ENCODE results near the gene VIPR2. TPM values are rescaled to one million over a fixed set of nuclear protein-coding genes. Genes with fewer than 3 reads are reported as not detected.

The VIPR2 gene
- total and polyA plus RNA-seq, 2 experiments from 2014 or later, result 1.3 to 2.7 TPM

DNA sequence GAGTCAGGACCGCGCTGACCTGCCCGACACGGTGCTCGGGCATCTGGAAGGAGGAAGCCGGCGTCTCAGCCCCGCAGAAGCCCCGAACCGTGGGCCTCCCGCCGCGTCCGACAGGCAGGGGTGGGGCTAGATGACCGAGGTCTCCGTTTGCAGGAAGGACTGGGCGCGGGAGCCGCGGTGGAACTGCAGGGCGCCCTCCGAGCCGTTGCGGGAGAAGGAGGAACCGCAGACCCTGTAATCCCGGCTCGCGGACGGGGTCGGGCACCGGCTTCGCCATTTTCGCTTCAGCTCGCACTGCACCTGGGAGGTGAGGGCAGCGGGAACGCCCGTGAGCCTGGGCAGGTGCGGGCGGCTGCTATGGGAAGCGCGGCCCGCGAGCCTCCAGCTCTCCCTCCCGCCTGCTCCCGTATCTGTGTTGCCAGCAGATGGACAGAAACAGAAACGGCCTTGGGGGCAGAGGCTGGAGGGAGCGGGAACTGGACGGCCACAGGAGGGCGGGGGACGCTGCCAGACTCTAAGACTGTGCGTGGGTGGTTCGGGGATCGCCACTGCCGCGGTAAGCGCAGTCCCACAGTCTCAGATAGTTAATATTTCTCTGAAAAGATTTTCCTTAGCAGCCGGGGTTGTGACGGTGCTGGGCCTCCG, 114.1 kb downstream of the VIPR2 start:
- Mint-ChIP-seq H3K9me3 (peaks cover 67% of the 10 kb centered on the region), H3K4me1 (peaks cover 13% of the 10 kb centered on the region), H3K4me3 (peak overlapping the region; percentile 75), H3K27ac (no peak overlapping the region), H3K27me3 (ENCODE audit: insufficient read depth, low read depth, poor library complexity) (peaks cover 8% of the 10 kb centered on the region), H3K36me3 (ENCODE audit: low read depth) (peaks cover 5% of the 10 kb centered on the region; the same call in 2 of the 3 replicates)
- no peaks in the 10 kb centered on the region for H3F3A ChIP-seq (replicated peaks; ENCODE audit: low read depth)
- no peaks in the 10 kb centered on the region for H3K79me2 ChIP-seq (replicated peaks; ENCODE audit: insufficient read depth)
- H3K4me1 ChIP-seq (ENCODE audit: insufficient read depth), result peaks cover 4% of the 10 kb centered on the region; the same call in 1 of the 2 replicates
- peak overlapping the region; percentile 76 for H3K4me3 ChIP-seq
- H2AFZ ChIP-seq, result peak overlapping the region; percentile 98
- TF ChIP-seq, protein P1, sequence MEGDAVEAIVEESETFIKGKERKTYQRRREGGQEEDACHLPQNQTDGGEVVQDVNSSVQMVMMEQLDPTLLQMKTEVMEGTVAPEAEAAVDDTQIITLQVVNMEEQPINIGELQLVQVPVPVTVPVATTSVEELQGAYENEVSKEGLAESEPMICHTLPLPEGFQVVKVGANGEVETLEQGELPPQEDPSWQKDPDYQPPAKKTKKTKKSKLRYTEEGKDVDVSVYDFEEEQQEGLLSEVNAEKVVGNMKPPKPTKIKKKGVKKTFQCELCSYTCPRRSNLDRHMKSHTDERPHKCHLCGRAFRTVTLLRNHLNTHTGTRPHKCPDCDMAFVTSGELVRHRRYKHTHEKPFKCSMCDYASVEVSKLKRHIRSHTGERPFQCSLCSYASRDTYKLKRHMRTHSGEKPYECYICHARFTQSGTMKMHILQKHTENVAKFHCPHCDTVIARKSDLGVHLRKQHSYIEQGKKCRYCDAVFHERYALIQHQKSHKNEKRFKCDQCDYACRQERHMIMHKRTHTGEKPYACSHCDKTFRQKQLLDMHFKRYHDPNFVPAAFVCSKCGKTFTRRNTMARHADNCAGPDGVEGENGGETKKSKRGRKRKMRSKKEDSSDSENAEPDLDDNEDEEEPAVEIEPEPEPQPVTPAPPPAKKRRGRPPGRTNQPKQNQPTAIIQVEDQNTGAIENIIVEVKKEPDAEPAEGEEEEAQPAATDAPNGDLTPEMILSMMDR (conservative IDR thresholded peaks at IDR 0.05; ENCODE audit: low read depth in 2 of 2), result peak; percentile 34 to 35
- no peak for TF ChIP-seq JUNB (IDR thresholded peaks at IDR 0.05; ENCODE audit: unreplicated experiment)
- 0 out of 2 replicates have a peak, but pooled peaks have one; percentile 3 for TF ChIP-seq CREB1 (CRISPR knock-in tag; IDR thresholded peaks at IDR 0.05; ENCODE audit: low read depth)
- TF ChIP-seq, protein P2, sequence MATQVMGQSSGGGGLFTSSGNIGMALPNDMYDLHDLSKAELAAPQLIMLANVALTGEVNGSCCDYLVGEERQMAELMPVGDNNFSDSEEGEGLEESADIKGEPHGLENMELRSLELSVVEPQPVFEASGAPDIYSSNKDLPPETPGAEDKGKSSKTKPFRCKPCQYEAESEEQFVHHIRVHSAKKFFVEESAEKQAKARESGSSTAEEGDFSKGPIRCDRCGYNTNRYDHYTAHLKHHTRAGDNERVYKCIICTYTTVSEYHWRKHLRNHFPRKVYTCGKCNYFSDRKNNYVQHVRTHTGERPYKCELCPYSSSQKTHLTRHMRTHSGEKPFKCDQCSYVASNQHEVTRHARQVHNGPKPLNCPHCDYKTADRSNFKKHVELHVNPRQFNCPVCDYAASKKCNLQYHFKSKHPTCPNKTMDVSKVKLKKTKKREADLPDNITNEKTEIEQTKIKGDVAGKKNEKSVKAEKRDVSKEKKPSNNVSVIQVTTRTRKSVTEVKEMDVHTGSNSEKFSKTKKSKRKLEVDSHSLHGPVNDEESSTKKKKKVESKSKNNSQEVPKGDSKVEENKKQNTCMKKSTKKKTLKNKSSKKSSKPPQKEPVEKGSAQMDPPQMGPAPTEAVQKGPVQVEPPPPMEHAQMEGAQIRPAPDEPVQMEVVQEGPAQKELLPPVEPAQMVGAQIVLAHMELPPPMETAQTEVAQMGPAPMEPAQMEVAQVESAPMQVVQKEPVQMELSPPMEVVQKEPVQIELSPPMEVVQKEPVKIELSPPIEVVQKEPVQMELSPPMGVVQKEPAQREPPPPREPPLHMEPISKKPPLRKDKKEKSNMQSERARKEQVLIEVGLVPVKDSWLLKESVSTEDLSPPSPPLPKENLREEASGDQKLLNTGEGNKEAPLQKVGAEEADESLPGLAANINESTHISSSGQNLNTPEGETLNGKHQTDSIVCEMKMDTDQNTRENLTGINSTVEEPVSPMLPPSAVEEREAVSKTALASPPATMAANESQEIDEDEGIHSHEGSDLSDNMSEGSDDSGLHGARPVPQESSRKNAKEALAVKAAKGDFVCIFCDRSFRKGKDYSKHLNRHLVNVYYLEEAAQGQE (IDR thresholded peaks at IDR 0.05; ENCODE audit: unreplicated experiment), result no peak
- no peak for TF ChIP-seq STAT1 (IDR thresholded peaks at IDR 0.05; ENCODE audit: unreplicated experiment)
- no peaks in the 10 kb centered on the region for H3K9me2 ChIP-seq (ENCODE audit: insufficient read depth)
- ATAC-seq, result peak; percentile 79
- H4K20me1 ChIP-seq (replicated peaks; ENCODE audit: insufficient read depth), result no peaks in the 10 kb centered on the region
- DNase-seq (ENCODE audit: low spot score), result peak; percentile 90
- H3K27ac ChIP-seq (ENCODE audit: low read depth), result no peak overlapping the region
- peak overlapping the region; percentile 90 for H3K4me2 ChIP-seq
- H3K27me3 ChIP-seq (ENCODE audit: insufficient read depth), result no peaks in the 10 kb centered on the region
- H3K36me3 ChIP-seq (ENCODE audit: insufficient read depth), result no peaks in the 10 kb centered on the region

DNA sequence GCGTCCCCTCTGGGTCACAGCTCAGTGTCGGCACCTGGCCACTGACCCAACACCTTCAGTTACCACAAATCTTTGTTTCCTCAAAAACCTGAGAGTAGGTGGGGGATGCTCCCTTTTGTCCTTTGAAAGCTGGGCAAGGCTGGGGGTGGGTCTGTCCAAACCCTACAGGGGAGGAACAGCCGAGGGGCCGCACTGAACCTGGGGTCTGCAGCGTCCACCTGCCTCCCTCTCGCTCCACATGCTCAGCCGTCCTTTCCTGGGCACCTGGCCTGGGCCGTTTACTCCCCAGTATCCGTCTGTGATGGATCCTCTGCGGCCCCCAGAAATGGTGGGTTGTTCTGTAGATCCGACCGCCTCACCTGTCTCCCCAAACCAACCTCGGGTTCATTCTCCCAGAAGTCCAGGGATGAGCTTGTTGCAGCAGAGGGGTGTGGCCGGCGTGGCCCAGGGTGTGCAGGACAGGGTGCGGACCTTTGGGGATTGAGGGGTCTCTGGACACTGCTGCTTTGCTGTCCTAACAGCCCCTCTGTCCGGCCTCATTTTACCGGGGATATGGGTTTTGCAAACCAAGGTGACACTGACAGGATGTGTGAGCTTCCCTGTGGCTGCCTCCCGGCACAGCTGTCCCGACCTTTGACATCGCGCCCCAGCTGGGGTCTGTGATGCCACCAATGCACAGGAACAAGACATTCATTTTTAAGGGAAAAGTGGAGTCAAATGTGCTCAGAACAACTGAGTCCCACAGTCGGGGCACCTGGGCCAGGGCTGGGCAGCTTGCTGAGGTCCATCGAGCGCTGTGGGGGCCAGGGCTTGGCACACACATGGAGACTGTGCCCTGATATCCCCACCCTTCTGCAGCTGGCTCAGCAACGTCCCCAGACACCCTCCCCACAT, 115.9 kb downstream of the VIPR2 start:
- no peak for DNase-seq (ENCODE audit: low spot score)
- no peaks in the 10 kb centered on the region for H3F3A ChIP-seq (replicated peaks; ENCODE audit: low read depth)
- no peak overlapping the region for H3K4me3 ChIP-seq
- no peak for ATAC-seq
- no peak overlapping the region for H2AFZ ChIP-seq
- no peak overlapping the region for H3K27ac ChIP-seq (ENCODE audit: low read depth)
- Mint-ChIP-seq H3K9me3 (peaks cover 69% of the 10 kb centered on the region), H3K4me3 (no peak overlapping the region), H3K27ac (no peak overlapping the region), H3K27me3 (ENCODE audit: insufficient read depth, low read depth, poor library complexity) (peaks cover 12% of the 10 kb centered on the region), H3K36me3 (ENCODE audit: low read depth) (peaks cover 11% of the 10 kb centered on the region; the same call in 2 of the 3 replicates), H3K4me1 (peaks cover 13% of the 10 kb centered on the region)
- H3K4me2 ChIP-seq, result no peak overlapping the region
- no peaks in the 10 kb centered on the region for H3K9me2 ChIP-seq (ENCODE audit: insufficient read depth)
- no peaks in the 10 kb centered on the region for H3K36me3 ChIP-seq (ENCODE audit: insufficient read depth)
- H3K27me3 ChIP-seq (ENCODE audit: insufficient read depth), result no peaks in the 10 kb centered on the region
- no peaks in the 10 kb centered on the region for H4K20me1 ChIP-seq (replicated peaks; ENCODE audit: insufficient read depth)
- H3K79me2 ChIP-seq (replicated peaks; ENCODE audit: insufficient read depth), result no peaks in the 10 kb centered on the region
- H3K4me1 ChIP-seq (ENCODE audit: insufficient read depth), result peaks cover 4% of the 10 kb centered on the region; the same call in 1 of the 2 replicates
- TF ChIP-seq, protein P1 (conservative IDR thresholded peaks at IDR 0.05; ENCODE audit: low read depth in 2 of 2), result no peak
- TF ChIP-seq STAT1 (IDR thresholded peaks at IDR 0.05; ENCODE audit: unreplicated experiment) (no peak), POLR2AphosphoS5 (IDR thresholded peaks at IDR 0.05; ENCODE audit: low read depth) (no peak), NANOG (IDR thresholded peaks at IDR 0.05; ENCODE audit: borderline replicate concordance) (no peak)
- TF ChIP-seq, protein P2 (IDR thresholded peaks at IDR 0.05; ENCODE audit: unreplicated experiment), result no peak
- TF ChIP-seq, protein P3, sequence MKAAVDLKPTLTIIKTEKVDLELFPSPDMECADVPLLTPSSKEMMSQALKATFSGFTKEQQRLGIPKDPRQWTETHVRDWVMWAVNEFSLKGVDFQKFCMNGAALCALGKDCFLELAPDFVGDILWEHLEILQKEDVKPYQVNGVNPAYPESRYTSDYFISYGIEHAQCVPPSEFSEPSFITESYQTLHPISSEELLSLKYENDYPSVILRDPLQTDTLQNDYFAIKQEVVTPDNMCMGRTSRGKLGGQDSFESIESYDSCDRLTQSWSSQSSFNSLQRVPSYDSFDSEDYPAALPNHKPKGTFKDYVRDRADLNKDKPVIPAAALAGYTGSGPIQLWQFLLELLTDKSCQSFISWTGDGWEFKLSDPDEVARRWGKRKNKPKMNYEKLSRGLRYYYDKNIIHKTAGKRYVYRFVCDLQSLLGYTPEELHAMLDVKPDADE (IDR thresholded peaks at IDR 0.05), result no peak

Measured in GM23338 (cell line).